Esophagus squamous epithelium (tissue), 5 donors: Measurements from ENCODE around the gene PRRX2. TPM values are rescaled to one million over a fixed set of nuclear protein-coding genes. Genes with fewer than 3 reads are reported as not detected.

Experiments
- DNase-seq: peaks from one replicate; lab custom pipeline; 2025; lab: John Stamatoyannopoulos, UW
- H3K27ac ChIP-seq, 4 donors: fragments of 200-600 bp; sonication (generic); one replicate each; pipeline ENCODE4 v1.5.1; 2016 to 2019; ENCODE audit warnings: mild to moderate bottlenecking in 1 of 4
- H3K27me3 ChIP-seq, 4 donors: fragments of 200-600 bp; sonication (generic); 1 replicate in 3 of 4; 2 replicates in 1 of 4; pipeline versions ENCODE4 v1.5.1 to v1.6.0; 2017 to 2021; ENCODE audit warnings: antibody characterized with exemption in 1 of 4
- H3K36me3 ChIP-seq, 3 donors: fragments of 200-600 bp; sonication (generic); one replicate each; pipeline ENCODE4 v1.5.1; 2016 to 2019
- H3K4me1 ChIP-seq, 3 donors: fragments of 200-600 bp; sonication (generic); one replicate each; pipeline ENCODE4 v1.5.1; 2017 to 2019
- H3K4me3 ChIP-seq, 4 donors: fragments of 200-600 bp; sonication (generic); 1 replicate in 3 of 4; 2 replicates in 1 of 4; pipeline ENCODE4 v1.5.1; 2016 to 2019; ENCODE audit warnings: mild to moderate bottlenecking in 2 of 4, moderate library complexity in 1 of 4
- H3K9me3 ChIP-seq, 3 donors: fragments of 200-600 bp; sonication (generic); one replicate each; pipeline ENCODE4 v1.5.1; 2016 to 2019
- POLR2A ChIP-seq, 4 donors: fragments of 450-650 bp; IDR thresholded peaks; one replicate each; pipeline ENCODE4 v1.6.1; 2017; ENCODE audit warnings: antibody characterized with exemption in 4 of 4, mild to moderate bottlenecking in 4 of 4, moderate library complexity in 3 of 4
- WGBS, 2 donors: methylation state at CpG; one replicate each; pipeline ENCODE4 v1.1.5; 2018; 5-methylcytosine and 5-hydroxymethylcytosine counted together
- intact Hi-C: fragments of 100-400 bp; cut with DNase I; formaldehyde crosslinking; loops from one replicate; pipeline ENCODE4 v1.15.0; 2022
- total RNA-seq, 4 donors: library from RNA; depleted of rRNA; stranded (reverse); fragments of >200 nt; gene quantifications; one replicate each; pipeline ENCODE4 v1.1.0, GENCODE V29; 2016
- TF ChIP-seq, protein P1 (sequence below), 6 experiments: fragments of 450-650 bp in 4 of 6; fragments of 200-600 bp in 2 of 6; sonication (generic) in 2 of 6; IDR thresholded peaks; one replicate each; pipeline ENCODE4 v1.5.1; 2016 to 2019; ENCODE audit warnings: antibody characterized with exemption in 6 of 6, mild to moderate bottlenecking in 4 of 6, moderate library complexity in 4 of 6
- donor health status: DM: yes; HTN: yes; CAD: no.

Gene PRRX2
- total RNA-seq, 4 donors from 2014 or later: 0.82 to 3.8 (median 2.3) TPM

DNA sequence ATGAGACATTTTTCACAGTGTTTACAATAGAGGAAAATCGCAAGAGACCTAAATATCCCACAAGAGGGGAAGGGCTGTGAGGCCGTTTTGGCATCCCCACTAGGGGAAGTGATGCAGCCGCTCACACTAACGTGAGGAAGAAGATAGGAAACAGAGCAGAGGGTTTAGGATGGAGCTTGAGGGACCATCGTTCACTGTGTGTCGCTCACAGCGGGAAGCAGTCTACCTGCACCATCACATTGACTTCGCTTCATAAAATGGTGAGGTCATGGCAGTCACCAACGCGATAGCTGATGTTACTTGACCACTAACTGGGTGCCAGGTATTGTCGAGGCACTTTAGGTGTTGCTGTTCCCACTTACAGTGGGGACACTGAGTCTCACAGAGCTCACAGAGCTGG is 35.6 kb downstream of the PRRX2 start:
- Histone ChIP-seq H3K4me1 (peaks cover 22 to 59% (median 40%) of the 10 kb centered on the region in 3 donors), H3K27ac (no peak overlapping the region)
- 75 to 80% methylated on average over 11 of the region's 11 CpGs for WGBS, 2 donors

DNA sequence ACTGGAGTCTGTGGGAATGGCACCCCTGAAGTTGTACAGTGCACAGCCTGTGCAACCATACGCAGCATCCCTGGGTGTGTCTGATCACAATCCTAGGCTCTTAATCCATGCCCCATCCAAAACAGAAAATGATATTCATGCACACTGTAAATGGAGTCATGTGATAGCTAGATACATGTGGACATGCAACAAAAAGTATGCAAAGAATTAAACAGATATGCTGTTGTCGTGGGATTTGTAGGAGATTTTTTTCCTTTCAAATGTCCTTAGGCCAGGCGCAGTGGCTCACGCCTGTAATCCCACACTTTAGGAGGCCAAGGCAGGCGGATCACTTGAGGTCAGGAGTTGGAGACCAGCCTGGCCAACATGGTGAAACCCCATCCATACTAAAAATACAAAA is 36.1 kb downstream of the PRRX2 start:
- TF ChIP-seq POLR2A (IDR thresholded peaks at IDR 0.05): no peak
- TF ChIP-seq, protein P1, sequence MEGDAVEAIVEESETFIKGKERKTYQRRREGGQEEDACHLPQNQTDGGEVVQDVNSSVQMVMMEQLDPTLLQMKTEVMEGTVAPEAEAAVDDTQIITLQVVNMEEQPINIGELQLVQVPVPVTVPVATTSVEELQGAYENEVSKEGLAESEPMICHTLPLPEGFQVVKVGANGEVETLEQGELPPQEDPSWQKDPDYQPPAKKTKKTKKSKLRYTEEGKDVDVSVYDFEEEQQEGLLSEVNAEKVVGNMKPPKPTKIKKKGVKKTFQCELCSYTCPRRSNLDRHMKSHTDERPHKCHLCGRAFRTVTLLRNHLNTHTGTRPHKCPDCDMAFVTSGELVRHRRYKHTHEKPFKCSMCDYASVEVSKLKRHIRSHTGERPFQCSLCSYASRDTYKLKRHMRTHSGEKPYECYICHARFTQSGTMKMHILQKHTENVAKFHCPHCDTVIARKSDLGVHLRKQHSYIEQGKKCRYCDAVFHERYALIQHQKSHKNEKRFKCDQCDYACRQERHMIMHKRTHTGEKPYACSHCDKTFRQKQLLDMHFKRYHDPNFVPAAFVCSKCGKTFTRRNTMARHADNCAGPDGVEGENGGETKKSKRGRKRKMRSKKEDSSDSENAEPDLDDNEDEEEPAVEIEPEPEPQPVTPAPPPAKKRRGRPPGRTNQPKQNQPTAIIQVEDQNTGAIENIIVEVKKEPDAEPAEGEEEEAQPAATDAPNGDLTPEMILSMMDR (IDR thresholded peaks at IDR 0.05): no peak
- H3K27ac ChIP-seq: peak overlapping the region in 1 of 4 donors; percentile 61
- no peaks in the 10 kb centered on the region for H3K9me3 ChIP-seq
- DNase-seq: no peak
- peaks cover 22 to 54% (median 39%) of the 10 kb centered on the region in 3 donors for H3K4me1 ChIP-seq
- H3K27me3 ChIP-seq: peaks cover 0 to 33% (median 0%) of the 10 kb centered on the region in 4 donors
- WGBS, 2 donors: 62 to 72% methylated on average over 5 of the region's 5 CpGs
- H3K36me3 ChIP-seq: no peaks in the 10 kb centered on the region
- H3K4me3 ChIP-seq: no peak overlapping the region
- intact Hi-C loops: no loop called here

More for the DNA sequence above, 35.6 kb downstream of the PRRX2 start:
- TF ChIP-seq POLR2A (IDR thresholded peaks at IDR 0.05): no peak
- TF ChIP-seq, protein P1 (IDR thresholded peaks at IDR 0.05): no peak
- no peak for DNase-seq
- intact Hi-C loops: no loop called here
- H3K27me3 ChIP-seq: peaks cover 0 to 38% (median 0%) of the 10 kb centered on the region in 4 donors
- H3K4me3 ChIP-seq: no peak overlapping the region
- H3K9me3 ChIP-seq: no peaks in the 10 kb centered on the region
- H3K36me3 ChIP-seq: no peaks in the 10 kb centered on the region

DNA sequence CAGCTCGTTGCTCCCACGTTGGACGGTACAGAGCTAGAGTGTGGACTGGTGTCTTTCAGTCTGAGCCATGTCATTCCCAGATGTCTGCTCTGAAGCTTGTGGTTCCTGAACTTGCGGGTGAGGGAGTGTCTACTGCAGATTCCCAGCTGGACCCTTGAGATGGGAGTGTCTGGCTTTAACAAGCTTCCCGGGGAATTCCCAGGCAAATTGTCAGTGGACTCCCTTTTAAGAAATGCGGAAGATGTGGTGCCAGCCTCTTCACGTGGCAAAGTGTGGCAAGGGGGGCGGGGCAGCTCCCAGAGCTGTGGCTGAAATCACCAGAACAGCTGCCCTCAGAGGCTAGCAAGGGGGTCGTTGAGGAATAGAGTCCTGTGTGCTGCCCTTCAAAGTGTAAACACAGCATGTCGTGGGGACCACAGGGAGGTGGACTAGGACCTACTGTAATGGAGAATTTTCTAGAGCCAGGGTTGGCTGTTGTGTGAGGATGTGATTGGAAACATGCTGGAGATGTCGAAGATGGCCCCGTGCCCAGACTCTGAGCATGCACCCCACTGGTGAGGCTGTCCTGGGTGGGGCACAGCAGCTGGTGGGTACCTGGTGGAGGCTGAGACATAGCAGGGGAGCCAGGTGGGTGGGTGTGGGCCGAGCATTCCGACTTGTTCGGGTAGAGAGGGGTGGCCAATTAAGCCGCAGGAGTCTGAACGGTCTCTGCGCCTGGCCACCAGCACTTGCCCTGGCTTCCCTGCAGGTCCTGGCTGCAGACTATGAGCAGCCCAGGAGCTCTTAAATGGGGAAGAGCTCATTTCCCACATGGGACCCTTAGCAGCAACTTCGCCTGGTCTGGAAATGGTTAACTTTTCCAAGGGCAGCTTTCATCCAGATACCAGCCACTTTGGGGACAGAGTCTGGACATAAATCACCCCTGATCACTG is 37.4 kb downstream of the PRRX2 start:
- TF ChIP-seq, protein P1 (IDR thresholded peaks at IDR 0.05): no peak
- TF ChIP-seq POLR2A (IDR thresholded peaks at IDR 0.05): no peak
- DNase-seq: no peak
- WGBS, 2 donors: 32 to 44% methylated on average over 13 to 14 of the region's 19 CpGs
- peak overlapping the region in 3 of 4 donors; percentile 24 to 85 (median 61) for H3K27ac ChIP-seq
- intact Hi-C loops: no loop called here
- peaks cover 9 to 41% (median 30%) of the 10 kb centered on the region in 3 donors for H3K4me1 ChIP-seq
- peaks cover 0 to 20% (median 0%) of the 10 kb centered on the region in 4 donors for H3K27me3 ChIP-seq
- no peaks in the 10 kb centered on the region for H3K9me3 ChIP-seq
- peak overlapping the region in 1 of 4 donors; percentile 25 for H3K4me3 ChIP-seq
- H3K36me3 ChIP-seq: no peaks in the 10 kb centered on the region

DNA sequence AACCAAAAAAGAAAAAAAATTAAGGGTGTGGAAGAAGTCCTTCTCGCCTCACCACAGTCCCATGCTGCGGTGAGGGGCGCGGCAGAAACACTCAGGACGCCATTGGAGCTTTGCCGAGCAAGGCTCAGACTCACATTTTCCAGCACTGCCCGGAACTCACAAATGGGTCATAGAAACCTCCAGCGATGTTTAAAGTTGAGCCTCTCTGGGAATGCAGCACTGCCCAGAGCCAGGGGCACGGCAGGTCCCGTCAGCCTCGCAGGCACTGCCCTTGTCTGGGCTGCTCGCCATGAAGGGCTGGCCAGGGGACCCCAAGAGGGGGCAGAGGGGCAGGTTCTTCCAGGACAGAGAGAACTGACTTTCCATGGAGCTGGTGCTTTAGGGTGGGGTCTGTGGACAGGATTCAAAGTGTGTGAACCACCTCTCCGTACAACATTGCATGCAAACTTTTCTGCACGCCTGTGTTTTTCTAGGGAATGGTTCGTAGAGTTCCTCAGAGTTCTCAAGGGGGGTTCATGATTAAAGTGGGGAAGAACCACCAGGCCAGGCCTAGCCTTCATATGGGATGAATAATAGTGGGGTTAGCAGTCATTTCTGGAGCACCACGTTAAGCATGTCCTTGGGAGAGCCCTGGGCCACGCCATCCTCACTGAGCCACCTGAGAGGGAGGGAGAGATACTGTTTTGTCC is 38.4 kb downstream of the PRRX2 start:
- H3K27me3 ChIP-seq: peaks cover 0 to 11% (median 0%) of the 10 kb centered on the region in 4 donors
- H3K27ac ChIP-seq: peak overlapping the region in 3 of 4 donors; percentile 24 to 85 (median 61)
- H3K4me1 ChIP-seq: peaks cover 0 to 33% (median 21%) of the 10 kb centered on the region in 3 donors
- no peak for DNase-seq
- intact Hi-C loops: no loop called here
- WGBS, 2 donors: 64 to 69% methylated on average over 10 to 17 of the region's 17 CpGs
- H3K36me3 ChIP-seq: no peaks in the 10 kb centered on the region
- TF ChIP-seq POLR2A (IDR thresholded peaks at IDR 0.05): no peak
- TF ChIP-seq, protein P1 (IDR thresholded peaks at IDR 0.05): no peak
- H3K4me3 ChIP-seq: peak overlapping the region in 1 of 4 donors; percentile 25
- H3K9me3 ChIP-seq: no peaks in the 10 kb centered on the region
